ENCODE results near the gene ROR2.
"Not testable (repeated sequence)": the region's sequence is repeated elsewhere in the genome, so short reads cannot be mapped to it uniquely, and the experiment has no call there.

Gene ROR2

GRCh38 chr9:91949946-91950664 lies at the start of gene ROR2:
ROR2 (minus strand) TSS chr9:91950228.
- peak; percentile 53 for DNase-seq

GRCh38 chr9:91995000-91995655 lies 45.1 kb upstream of the ROR2 start:
- no peak for DNase-seq

GRCh38 chr9:91994422-91994821 lies 44.4 kb upstream of the ROR2 start:
- no peak for DNase-seq

- no peak for DNase-seq
Measured at GRCh38 chr9:91992461-91993041, 42.5 kb upstream of the ROR2 start.

- no peak for DNase-seq
Measured at GRCh38 chr9:91991721-91992341, 41.8 kb upstream of the ROR2 start.

GRCh38 chr9:91986248-91986647 lies 36.2 kb upstream of the ROR2 start:
- DNase-seq = no peak

GRCh38 chr9:91985692-91986091 lies 35.7 kb upstream of the ROR2 start:
- DNase-seq = no peak

GRCh38 chr9:91978740-91979414 lies 28.8 kb upstream of the ROR2 start:
- DNase-seq = no peak

GRCh38 chr9:91975254-91975653 lies 25.2 kb upstream of the ROR2 start:
- DNase-seq = not testable (repeated sequence)

- no peak for DNase-seq
Measured at GRCh38 chr9:91972711-91973110, 22.7 kb upstream of the ROR2 start.

- DNase-seq = no peak
Measured at GRCh38 chr9:91972076-91972626, 22.1 kb upstream of the ROR2 start.

- no peak for DNase-seq
Measured at GRCh38 chr9:91967259-91967658, 17.2 kb upstream of the ROR2 start.

GRCh38 chr9:91966503-91966902 lies 16.5 kb upstream of the ROR2 start:
- no peak for DNase-seq

- DNase-seq = no peak
Measured at GRCh38 chr9:91963711-91964240, 13.7 kb upstream of the ROR2 start.

- no peak for DNase-seq
Measured at GRCh38 chr9:91960367-91960766, 10.3 kb upstream of the ROR2 start.

- DNase-seq = no peak
Measured at GRCh38 chr9:91958174-91958573, 8.1 kb upstream of the ROR2 start.

- DNase-seq = no peak
Measured at GRCh38 chr9:91954841-91955471, 4.9 kb upstream of the ROR2 start.

- no peak for DNase-seq
Measured at GRCh38 chr9:91953718-91954117, 3.7 kb upstream of the ROR2 start.

GRCh38 chr9:91951944-91952520 lies 2.0 kb upstream of the ROR2 start:
- no peak for DNase-seq

- DNase-seq = no peak
Measured at GRCh38 chr9:91949392-91949945, 559 bp downstream of the ROR2 start.

GRCh38 chr9:91948597-91949391 lies 1.2 kb downstream of the ROR2 start:
- no peak for DNase-seq
